Measurements from ENCODE around the gene KCP. TPM values are rescaled to one million over a fixed set of nuclear protein-coding genes. Genes with fewer than 3 reads are reported as not detected.

Gene KCP
- total and polyA plus RNA-seq, 2 donors (not counting 1 experiment from before 2014, with no cell fraction given), result 2.3 to 3.8 TPM

DNA sequence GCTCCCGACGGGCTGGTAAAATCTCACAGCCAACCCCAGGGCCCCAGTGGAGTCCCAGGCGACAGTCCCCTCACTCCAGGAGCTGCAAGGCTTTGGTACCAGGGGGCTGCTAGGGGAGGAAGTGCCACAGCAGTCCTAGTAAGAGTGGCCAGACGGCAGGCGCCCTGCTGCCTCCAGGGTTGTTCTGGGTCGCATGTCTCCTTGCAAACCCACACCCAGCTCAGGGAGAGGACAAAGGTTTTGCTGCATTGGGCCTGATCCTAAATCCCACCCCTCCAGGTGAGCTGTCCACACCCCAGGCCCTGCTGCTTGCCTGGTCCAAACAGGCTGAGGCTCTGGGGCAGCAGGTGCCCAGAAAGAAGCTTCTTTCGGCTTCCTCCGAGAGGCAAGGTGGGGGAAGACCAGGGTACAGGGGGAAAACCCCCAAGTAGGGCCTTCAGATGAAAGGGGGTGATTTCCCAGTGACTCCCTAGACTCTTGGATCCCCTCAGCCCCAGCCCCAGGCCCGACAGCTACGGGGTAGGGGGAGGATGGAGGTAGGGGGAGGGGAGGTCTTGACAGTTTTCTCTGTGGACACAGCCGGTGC lies 4.2 kb upstream of the KCP start:
- H3K27ac Mint-ChIP-seq, result peak overlapping the region; percentile 65

More for the DNA sequence above, 4.2 kb upstream of the KCP start:
- WGBS (ENCODE audit: insufficient coverage), result 55% methylated on average over 3 of the region's 11 CpGs
- TF ChIP-seq, protein P1, sequence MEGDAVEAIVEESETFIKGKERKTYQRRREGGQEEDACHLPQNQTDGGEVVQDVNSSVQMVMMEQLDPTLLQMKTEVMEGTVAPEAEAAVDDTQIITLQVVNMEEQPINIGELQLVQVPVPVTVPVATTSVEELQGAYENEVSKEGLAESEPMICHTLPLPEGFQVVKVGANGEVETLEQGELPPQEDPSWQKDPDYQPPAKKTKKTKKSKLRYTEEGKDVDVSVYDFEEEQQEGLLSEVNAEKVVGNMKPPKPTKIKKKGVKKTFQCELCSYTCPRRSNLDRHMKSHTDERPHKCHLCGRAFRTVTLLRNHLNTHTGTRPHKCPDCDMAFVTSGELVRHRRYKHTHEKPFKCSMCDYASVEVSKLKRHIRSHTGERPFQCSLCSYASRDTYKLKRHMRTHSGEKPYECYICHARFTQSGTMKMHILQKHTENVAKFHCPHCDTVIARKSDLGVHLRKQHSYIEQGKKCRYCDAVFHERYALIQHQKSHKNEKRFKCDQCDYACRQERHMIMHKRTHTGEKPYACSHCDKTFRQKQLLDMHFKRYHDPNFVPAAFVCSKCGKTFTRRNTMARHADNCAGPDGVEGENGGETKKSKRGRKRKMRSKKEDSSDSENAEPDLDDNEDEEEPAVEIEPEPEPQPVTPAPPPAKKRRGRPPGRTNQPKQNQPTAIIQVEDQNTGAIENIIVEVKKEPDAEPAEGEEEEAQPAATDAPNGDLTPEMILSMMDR (IDR thresholded peaks at IDR 0.05), result peak; percentile 20
- TF ChIP-seq EZH2 (IDR thresholded peaks at IDR 0.05; ENCODE audit: borderline replicate concordance, insufficient read depth, low read depth, low read length, poor library complexity, severe bottlenecking), result no peak
- no peaks in the 10 kb centered on the region for H3K79me2 ChIP-seq (ENCODE audit: control insufficient read depth, insufficient read depth, low read length)
- peak; percentile 71 for ATAC-seq (ENCODE audit: low read depth)
- peaks cover 0 to 35% (median 12%) of the 10 kb centered on the region in 4 experiments for H3K27me3 ChIP-seq (replicated peaks in 1 of 4; ENCODE audit: control extremely low read depth in 1 of 4, control insufficient read depth in 3 of 4, insufficient read depth in 4 of 4, low read length in 3 of 4)
- H3K4me2 ChIP-seq (replicated peaks; ENCODE audit: low read depth, low read length, poor library complexity, severe bottlenecking), result peak overlapping the region; percentile 86
- Mint-ChIP-seq H3K4me3 (peak overlapping the region; percentile 84), H3K27me3 (peaks cover 24% of the 10 kb centered on the region), H3K4me1 (peaks cover 27% of the 10 kb centered on the region), H3K9me3 (ENCODE audit: insufficient read depth) (no peaks in the 10 kb centered on the region)
- ChIA-PET CTCF (interaction anchor here (0.8 to 1.9 kb wide), 13 partner anchors 9 to 304 kb away, joined by 3 to 7 read pairs (median 4); no protein-coding TSS in a partner anchor), POLR2A (interaction anchor here (0.5 to 1.1 kb wide), 3 partner anchors 23 to 411 kb away, joined by 4 to 8 read pairs (median 5); partner anchors contain the start of gene IRF5)
- peak overlapping the region; percentile 42 for H3K9ac ChIP-seq (ENCODE audit: low read length)
- intact Hi-C loops (cut with micrococcal nuclease), result loop anchor here (2.0 kb wide), 1 partner anchor 40 kb away; no protein-coding TSS in a partner anchor
- no peaks in the 10 kb centered on the region for H3K9me3 ChIP-seq (ENCODE audit: control extremely low read depth in 1 of 3, control insufficient read depth in 2 of 3, insufficient read depth in 1 of 3, low read length in 2 of 3)
- H2AFZ ChIP-seq (ENCODE audit: insufficient read depth, low read depth, low read length, poor library complexity, severe bottlenecking), result peak overlapping the region; percentile 71
- H3K36me3 ChIP-seq (replicated peaks in 1 of 2; ENCODE audit: control extremely low read depth in 1 of 2, control insufficient read depth in 1 of 2, extremely low read depth in 1 of 2, insufficient read depth in 2 of 2, low read length in 1 of 2), result no peaks in the 10 kb centered on the region
- H3K4me1 ChIP-seq (ENCODE audit: control insufficient read depth in 2 of 2, insufficient read depth in 2 of 2, low read length in 2 of 2), result peaks cover 24 to 27% of the 10 kb centered on the region in 2 donors
- no peaks in the 10 kb centered on the region for H4K20me1 ChIP-seq (ENCODE audit: control insufficient read depth, insufficient read depth, low read length, poor library complexity, severe bottlenecking)
- peak; percentile 80 for DNase-seq
- peak overlapping the region in 3 of 5 experiments; percentile 21 to 40 (median 32) for H3K4me3 ChIP-seq (ENCODE audit: control extremely low read depth in 1 of 5, extremely low read depth in 1 of 5, insufficient read depth in 1 of 5, low read depth in 2 of 5, low read length in 4 of 5)
- no peak overlapping the region for H3K27ac ChIP-seq (ENCODE audit: low read length in 2 of 2)
